ENCODE data around the gene ASCL3. TPM values are rescaled to one million over a fixed set of nuclear protein-coding genes. Genes with fewer than 3 reads are reported as not detected.

The ASCL3 gene
- total and polyA plus RNA-seq, 2 of the 8 experiments (the other 6 are each of a cell fraction or from before 2014, with no cell fraction given), result not detected

GRCh38 chr11:8947230-8947943 lies 4.6 kb upstream of the ASCL3 start:
- DNase-seq (ENCODE audit: low read depth in 1 of 2, low spot score in 2 of 2) (no peak), FAIRE-seq (no peak)
- ChIA-PET CTCF (ENCODE audit: partially characterized antibody) (interaction anchor here (1.1 to 1.3 kb wide), 3 partner anchors 15 to 148 kb away, joined by 3 read pairs; partner anchors contain the start of gene C11orf16), POLR2A (ENCODE audit: partially characterized antibody) (no interaction called here)
- H3K79me1 ChIP-seq (ENCODE audit: low read depth, low read length), result no peaks in the 10 kb centered on the region
- H3K27me3 ChIP-seq (replicated peaks in 1 of 4; ENCODE audit: control insufficient read depth in 3 of 4, extremely low read depth in 1 of 4, insufficient read depth in 3 of 4, low read length in 3 of 4), result no peaks in the 10 kb centered on the region
- H4K20me1 ChIP-seq (replicated peaks in 1 of 2; ENCODE audit: control insufficient read depth in 1 of 2, insufficient read depth in 2 of 2, low read length in 2 of 2), result no peaks in the 10 kb centered on the region
- no peak overlapping the region for H4K8ac ChIP-seq (ENCODE audit: extremely low read depth, insufficient read depth, low read length)
- H4K91ac ChIP-seq (replicated peaks; ENCODE audit: insufficient read length, low read length), result no peak overlapping the region
- peaks cover 0 to 5% (median 0%) of the 10 kb centered on the region in 4 experiments; a peak in 1 of 8 replicates for H3K36me3 ChIP-seq (ENCODE audit: control insufficient read depth in 2 of 4, insufficient read depth in 4 of 4, low read length in 3 of 4)
- H2AFZ ChIP-seq (ENCODE audit: low read length), result no peak overlapping the region
- TF ChIP-seq SRF (IDR thresholded peaks at IDR 0.05; ENCODE audit: low read depth, low read length) (no peak), FOSL1 (IDR thresholded peaks at IDR 0.05; ENCODE audit: insufficient read depth, low read depth, low read length) (no peak), CEBPB (IDR thresholded peaks at IDR 0.05; ENCODE audit: low read depth, low read length) (no peak), SP1 (IDR thresholded peaks at IDR 0.05; ENCODE audit: low read depth, low read length) (no peak), SIRT6 (IDR thresholded peaks at IDR 0.05; ENCODE audit: low read length) (no peak), CTCF (IDR thresholded peaks at IDR 0.05; ENCODE audit: control extremely low read depth in 1 of 3, insufficient read depth in 1 of 3, low read depth in 1 of 3, low read length in 3 of 3) (no peak), GTF2F1 (IDR thresholded peaks at IDR 0.05; ENCODE audit: borderline replicate concordance, low read depth, low read length) (no peak), EGR1 (IDR thresholded peaks at IDR 0.05; ENCODE audit: borderline replicate concordance, low read depth, low read length) (no peak), EP300 (IDR thresholded peaks at IDR 0.05; ENCODE audit: borderline replicate concordance in 1 of 2, low read depth in 2 of 2, low read length in 2 of 2) (no peak), NANOG (IDR thresholded peaks at IDR 0.05; ENCODE audit: insufficient read depth, low read depth, low read length, poor library complexity, severe bottlenecking) (no peak), PHF8 (conservative IDR thresholded peaks at IDR 0.05; ENCODE audit: low read depth, low read length) (no peak)
- no peak overlapping the region for H3K4me3 ChIP-seq (ENCODE audit: extremely low read depth in 1 of 4, insufficient read depth in 2 of 4, low read depth in 3 of 4, low read length in 4 of 4)
- no peak overlapping the region for H3K23ac ChIP-seq (ENCODE audit: insufficient read length)
- H4K5ac ChIP-seq (ENCODE audit: insufficient read length, low read depth, low read length), result no peak overlapping the region
- no peak overlapping the region for H3K27ac ChIP-seq (ENCODE audit: low read depth, low read length)
- no peak overlapping the region for H3K4ac ChIP-seq (replicated peaks; ENCODE audit: insufficient read length, low read depth, low read length)
- H3K9me3 ChIP-seq (ENCODE audit: insufficient read depth in 2 of 2, low read depth in 1 of 2, low read length in 1 of 2), result no peaks in the 10 kb centered on the region
- no peak overlapping the region for H3K56ac ChIP-seq (replicated peaks; ENCODE audit: insufficient read length, low read depth, low read length)
- no peak overlapping the region for H2BK5ac ChIP-seq (ENCODE audit: low read depth, low read length)
- H2BK20ac ChIP-seq (ENCODE audit: low read length), result no peak overlapping the region
- H3K18ac ChIP-seq (ENCODE audit: extremely low read depth, low read length), result no peak overlapping the region
- no peak overlapping the region for H3K9ac ChIP-seq (replicated peaks in 1 of 4; ENCODE audit: extremely low read depth in 1 of 4, low read depth in 3 of 4, low read length in 3 of 4)
- no peak overlapping the region for H3K14ac ChIP-seq (ENCODE audit: insufficient read length)
- H2AK5ac ChIP-seq (ENCODE audit: low read depth, low read length), result no peak overlapping the region
- no peak overlapping the region for H2BK120ac ChIP-seq (replicated peaks; ENCODE audit: low read depth, low read length)
- no peak overlapping the region for H3K4me2 ChIP-seq (ENCODE audit: insufficient read depth in 1 of 2, low read depth in 2 of 2, low read length in 2 of 2)
- no peaks in the 10 kb centered on the region for H3K23me2 ChIP-seq (ENCODE audit: low read depth, low read length)
- H3K79me2 ChIP-seq (ENCODE audit: control insufficient read depth in 1 of 2, insufficient read depth in 2 of 2, low read length in 2 of 2), result no peaks in the 10 kb centered on the region
- WGBS, 2 experiments (ENCODE audit: extremely low coverage in 1 of 2, insufficient coverage in 1 of 2, insufficient read length in 1 of 2, insufficient replicate concordance in 2 of 2, low coverage in 1 of 2, low lambda C conversion rate in 2 of 2, missing lambda C conversion rate in 1 of 2), result 91% methylated on average over 4 of the region's 4 CpGs; no CpG with 5 or more reads in 1 of the 2 experiments
- H3K4me1 ChIP-seq (replicated peaks in 1 of 4; ENCODE audit: control insufficient read depth in 3 of 4, insufficient read depth in 4 of 4, low read length in 3 of 4), result no peaks in the 10 kb centered on the region
- no peak overlapping the region for H2BK12ac ChIP-seq (ENCODE audit: low read depth, low read length)
- H2BK15ac ChIP-seq (ENCODE audit: low read length), result no peak overlapping the region

All from H1 (cell line).